MM.1S (cell line): ENCODE results near the gene CACNA1D.

ENCODE experiments used
- CTCF ChIP-seq: fragments of 300-600 bp; sonication (generic); IDR thresholded peaks from 2 replicates; pipeline ENCODE4 v1.5.1; 2016; ENCODE audit warnings: antibody characterized with exemption, low read length, mixed read lengths
- EZH2 ChIP-seq: fragments of 300-600 bp; sonication (generic); optimal IDR thresholded peaks from 2 replicates; pipeline ENCODE3; 2017; ENCODE audit warnings: low read depth, mild to moderate bottlenecking, antibody characterized with exemption, low read length, mixed read lengths
- EZH2phosphoT487 ChIP-seq: fragments of 300-600 bp; sonication (generic); IDR thresholded peaks from 2 replicates; pipeline ENCODE4 v1.6.1; 2018; ENCODE audit warnings: antibody characterized with exemption, low read length

GRCh38 chr3:53589806-53590205 is 95.4 kb downstream of the CACNA1D start:
- TF ChIP-seq CTCF (no peak), EZH2 (no peak), EZH2phosphoT487 (no peak)
